ENCODE measurements around the gene GTF2IRD1. TPM values are rescaled to one million over a fixed set of nuclear protein-coding genes. Genes with fewer than 3 reads are reported as not detected.
"Not testable (repeated sequence)": the region's sequence is repeated elsewhere in the genome, so short reads cannot be mapped to it uniquely, and the experiment has no call there.

The GTF2IRD1 gene
- total and polyA plus RNA-seq, 2 of the 4 experiments (the other 2 are of a cell fraction) = 4.1 to 21.9 TPM

DNA sequence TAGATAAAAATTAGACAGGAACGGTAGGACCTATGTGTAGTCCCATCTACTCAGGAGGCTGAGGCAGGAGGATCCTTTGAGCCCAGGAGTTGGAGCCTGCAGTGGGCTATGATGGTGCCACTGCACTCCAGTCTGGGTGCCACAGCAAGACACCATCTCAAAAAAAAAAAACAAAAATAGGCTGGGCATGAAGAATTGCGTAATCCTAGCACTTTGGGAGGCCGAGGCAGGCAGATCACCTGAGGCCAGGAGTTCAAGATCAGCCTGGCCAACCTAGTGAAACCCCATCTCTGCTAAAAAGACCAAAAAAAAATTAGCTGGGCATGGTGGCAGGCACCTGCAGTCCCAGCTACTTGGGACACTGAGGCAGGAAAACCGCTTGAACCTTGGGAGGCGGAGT lies 88.2 kb downstream of the GTF2IRD1 start:
- ATAC-seq (ENCODE audit: low read depth); H2AFZ ChIP-seq (replicated peaks; ENCODE audit: low read length, poor library complexity); BruUV-seq (replicated peaks); dilution Hi-C loops (cut with HindIII; ENCODE audit: low sequenced_read_pairs, unreplicated experiment); H3K18ac ChIP-seq (ENCODE audit: low read depth, low read length); H2BK20ac ChIP-seq (ENCODE audit: low read depth, low read length); intact Hi-C loops (cut with micrococcal nuclease); H2AK9ac ChIP-seq (replicated peaks; ENCODE audit: low read depth, low read length, poor library complexity); H3K9me1 ChIP-seq (ENCODE audit: insufficient read depth, low read length); H3K27me3 ChIP-seq (ENCODE audit: control insufficient read depth, insufficient read depth, low read length); H3K4ac ChIP-seq (ENCODE audit: low read depth, low read length); DNase-seq; H2BK120ac ChIP-seq (ENCODE audit: low read depth, low read length); H4K91ac ChIP-seq (ENCODE audit: insufficient read depth, low read depth, low read length); H3K4me1 ChIP-seq (ENCODE audit: control insufficient read depth, insufficient read depth, low read length); H3K14ac ChIP-seq (replicated peaks; ENCODE audit: low read depth, low read length); H4K8ac ChIP-seq (ENCODE audit: low read depth in 2 of 2, low read length in 2 of 2); H2AK5ac ChIP-seq (ENCODE audit: low read depth, low read length); H4K20me1 ChIP-seq (ENCODE audit: insufficient read depth, low read length); H3K56ac ChIP-seq (ENCODE audit: extremely low read depth, insufficient read depth, low read length); H3K23ac ChIP-seq (ENCODE audit: low read depth, low read length); H3K4me2 ChIP-seq (ENCODE audit: low read depth, low read length); H4K5ac ChIP-seq (ENCODE audit: low read depth, low read length); H2BK5ac ChIP-seq (ENCODE audit: low read depth, low read length, poor library complexity, severe bottlenecking); POLR2A ChIA-PET (ENCODE audit: unreplicated experiment); H3K4me3 ChIP-seq (ENCODE audit: insufficient read depth, low read depth, low read length); H3K79me1 ChIP-seq (ENCODE audit: low read depth in 1 of 2, low read length in 2 of 2); H3K9me3 ChIP-seq (ENCODE audit: control insufficient read depth, insufficient read depth, low read length); H3K9ac ChIP-seq (ENCODE audit: low read depth, low read length); in situ Hi-C loops (cut with MboI; ENCODE audit: low sequenced_read_pairs); CTCF ChIA-PET; H2BK15ac ChIP-seq (ENCODE audit: low read depth, low read length); H3K27ac ChIP-seq (ENCODE audit: insufficient read depth, low read length): not testable (repeated sequence)
- peak; percentile 79 for TF ChIP-seq CEBPB (IDR thresholded peaks at IDR 0.05; ENCODE audit: low read depth, low read length)
- peaks cover 50% of the 10 kb centered on the region for H3K36me3 ChIP-seq (ENCODE audit: control insufficient read depth, insufficient read depth, low read length)
- WGBS, 2 experiments (ENCODE audit: extremely low coverage in 2 of 2, insufficient read length in 1 of 2) = 90% methylated on average over 2 of the region's 5 CpGs; no CpG with 5 or more reads in 1 of the 2 experiments

Measured in IMR-90 (cell line).